B cell (primary cell): ENCODE data around the gene TEAD1. TPM values are rescaled to one million over a fixed set of nuclear protein-coding genes. Genes with fewer than 3 reads are reported as not detected.

Experiments used
- ATAC-seq: fragments of 200-7000 bp; cut with Tn5 transposase; one replicate; pipeline ENCODE4 v1.10.0; 2021; ENCODE audit warnings: low read depth, mild to moderate bottlenecking, moderate number of reproducible peaks, moderate library complexity
- CTCF ChIA-PET: fragments of 350-600 bp; sonication (Branson Sonifier 250); formaldehyde crosslinking; loops from one replicate; lab custom pipeline; 2021; ENCODE audit warnings: antibody characterized with exemption, inconsistent platforms; lab: Charles Lee
- POLR2A ChIA-PET: fragments of 350-600 bp; sonication (Branson Sonifier 250); formaldehyde crosslinking; loops from one replicate; lab custom pipeline; 2021; ENCODE audit warnings: antibody characterized with exemption; lab: Charles Lee
- DNase-seq: peaks from one replicate; pipeline ENCODE4 v3.0.0; 2013
- H2AFZ ChIP-seq: 2 replicates; pipeline ENCODE4 v1.6.1; 2012; ENCODE audit warnings: mild to moderate bottlenecking, low read depth, low read length; ENCODE audit not compliant: insufficient read depth, poor library complexity, severe bottlenecking
- H3K27ac ChIP-seq, 2 donors: 1 replicate in 1 of 2; 2 replicates in 1 of 2; pipeline ENCODE4 v1.5.1; 2012 to 2013; ENCODE audit warnings: low read length in 2 of 2, mild to moderate bottlenecking in 2 of 2, moderate library complexity in 1 of 2
- H3K27me3 ChIP-seq, 4 experiments: fragments of 200-600 bp in 1 of 4; sonication (generic) in 1 of 4; replicated peaks in 1 of 4; 1 replicate in 2 of 4; 2 replicates in 2 of 4; pipeline versions ENCODE4 v1.6.1 to v1.7.0; 2013 to 2016; ENCODE audit warnings: low read length in 3 of 4, mild to moderate bottlenecking in 2 of 4, mixed read lengths in 1 of 4, moderate library complexity in 1 of 4; ENCODE audit not compliant: insufficient read depth in 4 of 4, control insufficient read depth in 3 of 4; ENCODE audit errors: control extremely low read depth in 1 of 4
- H3K36me3 ChIP-seq, 2 experiments: replicated peaks in 1 of 2; 1 replicate in 1 of 2; 2 replicates in 1 of 2; pipeline versions ENCODE4 v1.6.1 to v1.7.1; 2013; ENCODE audit warnings: low read length in 1 of 2; ENCODE audit not compliant: insufficient read depth in 2 of 2, control insufficient read depth in 1 of 2; ENCODE audit errors: control extremely low read depth in 1 of 2, extremely low read depth in 1 of 2
- H3K4me1 ChIP-seq, 2 donors: fragments of 200-600 bp in 1 of 2; sonication (generic) in 1 of 2; 1 replicate in 1 of 2; 2 replicates in 1 of 2; pipeline versions ENCODE4 v1.5.1 to v1.6.1; 2013 to 2017; ENCODE audit warnings: low read length in 2 of 2; ENCODE audit not compliant: control insufficient read depth in 2 of 2, insufficient read depth in 2 of 2
- H3K4me2 ChIP-seq: replicated peaks from 2 replicates; pipeline ENCODE3; 2012; ENCODE audit warnings: mild to moderate bottlenecking, low read depth, low read length; ENCODE audit not compliant: poor library complexity, severe bottlenecking
- H3K4me3 ChIP-seq, 5 experiments: fragments of 200-600 bp in 1 of 5; sonication (generic) in 1 of 5; 1 replicate in 3 of 5; 2 replicates in 2 of 5; pipeline versions ENCODE4 v1.5.1 to v1.7.0; 2011 to 2016; ENCODE audit warnings: low read length in 4 of 5, mild to moderate bottlenecking in 4 of 5, low read depth in 2 of 5, control low read depth in 1 of 5, moderate library complexity in 1 of 5; ENCODE audit not compliant: insufficient read depth in 1 of 5; ENCODE audit errors: control extremely low read depth in 1 of 5, extremely low read depth in 1 of 5
- H3K79me2 ChIP-seq: fragments of 200-600 bp; sonication (generic); one replicate; pipeline ENCODE4 v1.6.0; 2016; ENCODE audit warnings: low read length; ENCODE audit not compliant: control insufficient read depth, insufficient read depth
- H3K9ac ChIP-seq: fragments of 200-600 bp; sonication (generic); 2 replicates; pipeline ENCODE4 v1.6.1; 2017; ENCODE audit warnings: mild to moderate bottlenecking, low read length, moderate library complexity
- H3K9me3 ChIP-seq, 3 donors: one replicate each; pipeline versions ENCODE4 v1.6.1 to v1.7.1; 2013; ENCODE audit warnings: low read length in 2 of 3; ENCODE audit not compliant: control insufficient read depth in 2 of 3, insufficient read depth in 1 of 3; ENCODE audit errors: control extremely low read depth in 1 of 3
- H4K20me1 ChIP-seq: 2 replicates; pipeline ENCODE4 v1.6.0; 2012; ENCODE audit warnings: mild to moderate bottlenecking, low read length; ENCODE audit not compliant: insufficient read depth, control insufficient read depth, poor library complexity, severe bottlenecking
- H3K27ac Mint-ChIP-seq: one replicate; pipeline ENCODE4 v1.8.0; 2021; ENCODE audit warnings: mixed read lengths
- H3K27me3 Mint-ChIP-seq: one replicate; pipeline ENCODE4 v1.8.0; 2021; ENCODE audit warnings: mixed read lengths
- H3K4me1 Mint-ChIP-seq: one replicate; pipeline ENCODE4 v1.8.0; 2021; ENCODE audit warnings: mixed read lengths
- H3K4me3 Mint-ChIP-seq: one replicate; pipeline ENCODE4 v1.8.0; 2021; ENCODE audit warnings: mixed read lengths
- H3K9me3 Mint-ChIP-seq: one replicate; pipeline ENCODE4 v1.8.0; 2022; ENCODE audit warnings: mixed read lengths; ENCODE audit not compliant: insufficient read depth
- CTCF ChIP-seq: fragments of 200-600 bp; IDR thresholded peaks from one replicate; pipeline ENCODE4 v1.8.0; 2022; ENCODE audit warnings: antibody characterized with exemption, mild to moderate bottlenecking
- EZH2 ChIP-seq: IDR thresholded peaks from 2 replicates; pipeline ENCODE4 v1.6.1; 2012; ENCODE audit warnings: borderline replicate concordance, low read depth, mild to moderate bottlenecking, moderate library complexity, low read length; ENCODE audit not compliant: insufficient read depth, poor library complexity, severe bottlenecking
- WGBS: methylation state at CpG from one replicate; pipeline ENCODE4 v1.1.5; 2013; ENCODE audit warnings: missing lambda C conversion rate; ENCODE audit not compliant: insufficient coverage; 5-methylcytosine and 5-hydroxymethylcytosine counted together
- intact Hi-C: fragments of 100-400 bp; cut with micrococcal nuclease; formaldehyde crosslinking; loops from one replicate; pipeline ENCODE4 v1.10.0; 2022
- polyA plus RNA-seq: library from polyadenylated mRNA; depleted of rRNA; stranded (reverse); fragments of >200 nt; gene quantifications from 2 replicates; pipeline ENCODE4 v1.2.3, GENCODE V29; 2012
- total RNA-seq, 2 donors: library from RNA; stranded (reverse); fragments of 120-200 nt in 1 of 2; gene quantifications; 1 replicate in 1 of 2; 2 replicates in 1 of 2; pipeline versions ENCODE4 v1.2.3 to v1.2.4, GENCODE V29; 2013 to 2022

The TEAD1 gene
- total and polyA plus RNA-seq, 2 donors (not counting 1 experiment from before 2014, with no cell fraction given), result 0.30 TPM; not detected in 1

DNA sequence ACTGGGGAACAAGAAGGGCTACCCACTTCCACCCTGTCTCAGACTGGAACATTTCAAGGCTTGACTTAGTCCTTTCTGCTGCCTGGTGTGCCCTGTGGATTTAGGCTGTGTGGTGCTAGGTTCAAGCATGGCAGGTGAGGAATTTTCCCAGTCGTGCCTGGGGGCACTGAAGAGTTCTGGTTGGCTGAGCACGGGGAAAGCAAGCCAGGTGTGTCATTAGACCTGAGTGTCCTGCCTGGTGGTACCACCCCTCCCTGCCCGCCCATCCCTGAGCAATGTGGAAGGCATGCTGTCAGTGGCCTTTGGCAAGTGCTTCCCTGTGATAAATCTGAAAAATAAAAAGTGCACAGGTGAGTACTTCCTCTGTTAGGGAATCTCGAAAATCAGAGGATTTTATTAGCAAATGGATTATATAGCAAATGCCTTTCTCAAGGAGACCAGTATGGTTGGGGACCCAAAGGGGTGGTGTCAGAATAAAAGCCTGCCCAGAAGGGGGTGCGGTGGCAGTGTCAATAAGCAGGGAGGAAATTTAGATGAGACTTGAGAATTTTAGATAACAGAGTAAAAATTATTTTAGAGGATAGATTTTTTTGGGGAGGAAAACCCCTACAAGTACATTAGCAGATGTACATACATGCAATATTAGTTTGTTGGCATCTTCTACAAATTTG is 22.8 kb downstream of the TEAD1 start:
- intact Hi-C loops, result no loop called here
- Mint-ChIP-seq H3K27ac (no peak overlapping the region), H3K4me1 (no peaks in the 10 kb centered on the region), H3K27me3 (peaks cover 53% of the 10 kb centered on the region), H3K4me3 (no peak overlapping the region), H3K9me3 (no peaks in the 10 kb centered on the region)
- H3K4me2 ChIP-seq, result no peak overlapping the region
- no peak overlapping the region for H3K9ac ChIP-seq
- ChIA-PET POLR2A (no interaction called here), CTCF (no interaction called here)
- H3K27ac ChIP-seq, result no peak overlapping the region
- H3K4me3 ChIP-seq, result no peak overlapping the region
- peaks cover 0 to 31% (median 15%) of the 10 kb centered on the region in 4 experiments for H3K27me3 ChIP-seq
- no peak overlapping the region for H2AFZ ChIP-seq
- no peak for ATAC-seq
- DNase-seq, result no peak
- no peaks in the 10 kb centered on the region for H3K4me1 ChIP-seq
- H3K79me2 ChIP-seq, result no peaks in the 10 kb centered on the region
- WGBS, result 75% methylated on average over 5 of the region's 5 CpGs
- H3K36me3 ChIP-seq, result no peaks in the 10 kb centered on the region
- no peak for TF ChIP-seq CTCF
- no peak for TF ChIP-seq EZH2
- H3K9me3 ChIP-seq, result peaks cover 0 to 1% (median 0%) of the 10 kb centered on the region in 3 donors
- no peaks in the 10 kb centered on the region for H4K20me1 ChIP-seq

GRCh38 chr11:12698048-12698447 is 23.8 kb downstream of the TEAD1 start:
- TF ChIP-seq EZH2 (no peak), CTCF (no peak)
- Histone ChIP-seq H3K4me3 (no peak overlapping the region), H3K27me3 (peaks cover 0 to 29% (median 13%) of the 10 kb centered on the region in 4 experiments), H2AFZ (no peak overlapping the region), H4K20me1 (no peaks in the 10 kb centered on the region), H3K27ac (no peak overlapping the region), H3K4me2 (no peak overlapping the region), H3K9me3 (peaks cover 0 to 1% (median 0%) of the 10 kb centered on the region in 3 donors), H3K79me2 (no peaks in the 10 kb centered on the region), H3K9ac (no peak overlapping the region), H3K4me1 (no peaks in the 10 kb centered on the region), H3K36me3 (no peaks in the 10 kb centered on the region)
- intact Hi-C loops, result no loop called here
- POLR2A ChIA-PET, result no interaction called here
- Mint-ChIP-seq H3K4me1 (no peaks in the 10 kb centered on the region), H3K4me3 (no peak overlapping the region), H3K27me3 (peaks cover 56% of the 10 kb centered on the region), H3K27ac (no peak overlapping the region), H3K9me3 (no peaks in the 10 kb centered on the region)
- ATAC-seq (no peak), DNase-seq (no peak)
- CTCF ChIA-PET, result no interaction called here
- 10% methylated on average over 5 of the region's 5 CpGs for WGBS
